ENCODE measurements around the gene WWOX. TPM values are rescaled to one million over a fixed set of nuclear protein-coding genes. Genes with fewer than 3 reads are reported as not detected.

The WWOX gene
- total RNA-seq, 1 experiment from 2014 or later: 13.0 TPM

DNA sequence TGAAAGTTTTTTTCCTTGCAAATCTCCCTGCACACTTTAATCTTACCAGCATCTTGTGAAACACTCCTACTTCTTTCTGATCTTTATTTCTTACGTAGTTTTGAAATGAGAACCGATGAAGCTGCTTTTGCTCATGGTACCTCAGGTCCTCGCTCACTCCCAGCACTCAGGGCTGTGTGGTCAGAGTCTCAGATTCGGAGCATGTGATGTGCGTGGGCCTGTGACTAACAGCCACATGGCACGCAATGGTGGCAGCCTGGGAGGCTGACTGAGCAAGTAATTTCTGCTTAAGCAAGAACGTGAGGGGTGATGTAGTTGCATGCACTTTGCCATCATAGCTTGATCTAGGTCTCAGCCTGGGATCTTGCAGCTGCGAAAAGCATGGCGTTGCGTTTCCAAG lies 876.8 kb downstream of the WWOX start:
- no peak for DNase-seq (ENCODE audit: low read depth)

DNA sequence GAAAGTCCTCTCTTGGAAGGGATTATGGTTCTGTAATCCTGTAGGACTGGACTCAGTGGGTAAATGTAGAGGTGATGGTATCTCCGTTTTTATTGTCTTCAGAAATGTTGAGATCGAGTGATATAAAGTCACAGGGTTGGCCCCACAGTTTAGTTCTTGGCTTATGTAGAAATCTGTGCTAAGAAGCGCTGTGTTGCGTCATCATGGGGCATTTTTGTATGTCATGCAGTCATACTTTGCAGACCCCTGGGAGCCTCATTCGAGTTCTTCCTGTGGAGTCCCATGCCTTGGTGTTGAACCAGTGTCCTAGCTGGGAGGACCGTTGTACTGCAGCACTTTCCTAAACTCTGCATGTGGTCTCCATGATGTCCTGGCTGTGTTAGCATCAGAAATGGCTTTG lies 881.4 kb downstream of the WWOX start:
- DNase-seq (ENCODE audit: low read depth): no peak

DNA sequence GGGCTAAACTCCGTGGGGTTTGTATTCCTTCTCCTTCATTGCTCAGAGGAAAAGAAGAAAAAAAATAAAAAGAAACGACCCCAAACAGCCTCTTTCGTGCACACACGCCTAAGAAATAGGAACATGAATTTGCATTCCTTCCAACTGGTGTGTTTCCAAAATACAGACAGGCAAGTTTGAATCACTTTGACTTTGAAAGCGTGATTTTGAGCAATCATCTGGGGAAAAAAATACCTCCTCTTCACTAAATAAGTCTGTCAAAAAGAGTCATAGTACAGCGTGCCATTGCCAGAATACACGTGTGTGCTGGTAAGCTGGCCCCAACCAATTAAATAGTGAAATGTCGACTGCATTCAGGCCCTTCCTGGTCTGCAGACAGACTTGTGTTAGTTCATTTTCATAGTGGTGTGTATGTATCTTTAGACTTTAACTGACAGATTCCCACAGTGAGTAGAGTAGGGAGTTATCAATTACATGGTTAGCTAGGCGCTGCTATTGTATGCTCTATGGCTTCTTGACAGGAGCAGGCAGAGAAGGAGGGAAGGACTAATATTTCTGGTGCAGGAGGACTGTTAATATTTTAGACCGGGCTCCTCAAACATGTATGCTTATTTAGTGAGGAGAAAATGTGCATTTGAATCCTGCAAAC lies 882.8 kb downstream of the WWOX start:
- DNase-seq (ENCODE audit: low read depth): no peak

DNA sequence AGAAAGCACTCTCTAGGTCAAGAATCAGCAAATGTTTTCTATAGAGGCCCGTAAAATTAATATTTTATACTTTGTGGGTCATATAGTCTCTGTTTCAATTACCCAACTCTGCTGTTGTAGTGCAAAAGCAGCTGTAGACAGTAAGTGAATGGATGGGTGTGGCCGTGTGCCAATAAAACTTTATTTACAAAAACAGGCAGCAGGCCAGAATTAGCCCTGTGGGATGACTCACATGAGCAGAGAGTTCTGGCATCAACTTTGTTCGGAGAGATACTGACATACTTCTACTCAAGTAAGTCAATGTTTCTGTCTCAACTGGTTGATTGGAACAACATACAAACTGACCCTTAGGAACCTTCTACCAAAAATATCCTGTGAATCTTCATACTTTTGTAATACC lies 884.9 kb downstream of the WWOX start:
- no peak for DNase-seq (ENCODE audit: low read depth)

DNA sequence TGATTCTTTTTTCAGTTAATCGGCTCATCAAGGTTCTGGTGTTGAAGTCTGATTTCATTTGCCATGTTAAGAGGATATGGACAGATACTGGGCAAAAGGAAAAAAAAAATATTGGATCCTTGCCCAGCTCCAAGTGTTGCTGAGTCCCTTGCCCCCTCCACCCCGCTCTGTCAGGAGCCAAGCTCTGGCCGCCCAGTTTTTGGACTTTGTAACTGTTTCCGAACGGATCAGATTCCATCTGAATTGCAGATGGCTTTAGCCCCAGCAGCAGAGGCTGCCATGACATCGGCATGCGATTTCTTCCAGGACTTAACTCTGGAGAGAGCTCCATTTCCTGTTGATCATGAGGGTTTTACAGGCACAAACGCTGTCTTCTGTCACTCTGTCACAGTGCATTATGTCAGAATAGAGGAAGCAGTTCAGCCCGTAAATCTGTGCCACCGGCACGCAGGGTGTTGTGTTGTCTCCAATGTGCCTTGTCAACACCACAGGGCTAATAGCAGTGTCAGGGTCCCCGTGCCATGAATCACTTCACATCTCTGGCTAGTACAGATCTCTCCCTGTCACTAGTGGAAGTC lies 885.5 kb downstream of the WWOX start:
- DNase-seq (ENCODE audit: low read depth): no peak

DNA sequence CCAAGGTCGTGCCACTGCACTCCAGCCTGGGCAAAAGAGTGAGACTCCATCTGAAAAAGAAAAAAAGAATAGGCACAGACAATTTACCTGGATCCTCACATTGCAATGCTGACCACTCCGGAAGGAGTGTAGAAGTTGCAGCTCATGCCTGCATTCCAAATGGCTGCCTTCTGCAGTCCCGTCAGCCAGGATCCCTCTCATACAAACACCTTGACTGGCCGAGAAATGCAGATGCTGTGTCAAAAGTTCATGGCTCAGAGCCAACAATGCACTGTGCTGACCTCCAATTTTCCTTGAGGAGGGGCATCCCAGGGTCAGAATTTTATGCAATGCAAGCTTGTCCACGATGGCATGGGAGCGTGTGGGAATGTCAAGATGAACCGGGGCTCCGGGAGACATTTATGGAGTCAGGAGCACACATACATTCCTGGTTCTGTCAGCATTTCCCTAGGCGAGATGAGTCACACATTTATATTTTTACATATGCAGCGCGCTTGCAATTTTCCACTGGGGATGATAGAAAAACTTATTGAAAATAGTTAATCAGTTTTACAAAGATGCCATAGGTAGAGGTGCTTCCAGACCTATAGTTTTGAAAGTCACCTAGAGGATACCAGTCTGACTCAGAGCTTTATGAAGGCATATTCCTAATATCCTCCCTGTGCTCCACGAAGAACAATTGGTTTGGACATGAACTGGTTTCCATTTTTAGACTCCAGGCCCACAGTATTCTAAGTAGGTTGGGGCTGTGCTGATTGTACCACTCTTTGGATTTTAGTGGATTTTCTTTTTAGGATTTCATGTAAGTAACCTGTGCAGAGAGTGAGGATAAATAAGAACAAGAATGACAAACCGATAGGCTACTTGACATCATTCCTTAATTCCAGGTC lies 886.5 kb downstream of the WWOX start:
- no peak for DNase-seq (ENCODE audit: low read depth)

DNA sequence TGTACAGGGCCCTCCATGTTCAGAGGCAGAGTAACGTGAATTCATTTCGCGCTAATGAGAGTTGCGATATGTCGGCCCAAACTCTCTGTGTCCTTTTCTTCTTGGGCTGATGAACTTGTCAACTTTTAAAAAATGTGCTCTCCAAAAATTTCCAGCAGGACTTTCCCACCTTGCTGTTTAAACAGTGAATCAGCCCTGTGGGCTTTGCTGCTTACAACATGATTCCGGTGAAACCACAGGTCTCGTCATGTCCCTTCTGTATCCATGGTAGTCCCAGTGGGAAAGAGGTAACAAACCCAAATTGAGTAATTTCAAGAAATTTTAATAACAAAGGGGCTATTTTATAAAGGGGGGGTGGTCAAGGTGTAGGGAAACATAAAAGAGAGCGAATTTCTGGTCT lies 888.2 kb downstream of the WWOX start:
- DNase-seq (ENCODE audit: low read depth): no peak

DNA sequence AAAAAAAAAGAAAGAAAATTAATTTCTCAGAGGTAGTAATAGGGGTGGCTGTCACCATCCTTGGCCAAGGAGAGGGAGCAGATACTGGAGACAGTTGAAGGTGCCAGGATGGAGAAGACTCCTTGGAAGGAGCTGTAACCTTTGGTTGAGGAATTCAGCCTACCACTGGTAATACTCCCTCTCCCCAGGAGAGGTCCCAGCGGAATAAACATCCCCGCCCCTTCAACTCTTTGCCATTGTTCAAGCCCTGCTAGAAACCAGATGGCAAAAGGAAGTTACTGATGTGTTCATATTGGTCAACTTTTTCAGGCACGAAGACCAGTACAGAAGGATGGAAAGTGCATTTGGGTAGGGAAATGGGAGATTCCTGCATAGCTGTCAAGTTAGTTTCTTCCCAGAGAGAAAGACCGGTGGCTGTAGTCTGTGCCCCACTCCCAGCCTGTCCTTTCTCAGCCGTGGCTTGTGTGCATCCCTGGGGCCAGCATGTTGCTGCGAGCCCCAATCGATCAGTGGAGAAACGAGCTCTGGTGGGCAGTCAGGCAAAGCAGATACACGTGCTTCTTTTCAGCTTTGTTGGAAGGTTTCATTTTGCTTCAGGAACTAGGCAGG lies 889.0 kb downstream of the WWOX start:
- DNase-seq (ENCODE audit: low read depth): no peak

DNA sequence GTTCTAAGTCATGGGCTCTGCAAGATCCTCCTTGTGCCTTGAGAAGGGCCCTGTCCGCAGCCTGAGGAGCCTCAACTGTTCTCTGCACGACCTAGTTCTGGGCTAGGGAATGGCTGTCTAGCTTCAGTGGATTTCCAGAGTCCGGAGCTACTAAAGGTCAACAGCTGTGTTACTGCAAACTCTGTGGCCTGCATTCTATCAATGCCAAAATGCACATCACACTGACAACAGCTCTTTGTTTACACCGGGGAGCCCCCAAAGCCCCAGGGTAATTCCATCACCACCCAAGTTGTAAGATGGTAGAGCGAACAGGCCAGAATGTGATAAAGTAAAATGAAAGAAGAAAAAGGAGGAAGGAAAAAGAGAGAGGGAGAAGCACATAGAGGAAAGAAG lies 890.9 kb downstream of the WWOX start:
- DNase-seq (ENCODE audit: low read depth): no peak

DNA sequence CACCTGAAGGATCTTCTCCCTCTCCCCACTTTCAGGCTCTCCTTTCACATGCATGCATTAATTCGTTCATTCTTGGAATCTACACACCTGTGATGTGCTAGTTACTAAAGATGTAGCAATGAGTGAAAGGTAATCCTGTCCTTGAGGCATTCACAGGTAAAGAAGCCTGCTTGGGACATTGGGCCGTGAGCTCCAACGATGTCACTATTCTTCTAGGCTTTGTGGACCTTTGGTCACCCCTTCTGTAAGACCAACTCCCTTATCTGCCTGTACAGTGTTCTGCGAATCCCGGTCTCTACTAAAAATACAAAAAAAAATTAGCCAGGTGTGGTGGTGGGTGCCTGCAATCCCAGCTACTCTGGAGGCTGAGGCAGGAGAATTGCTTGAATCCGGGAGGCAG lies 892.5 kb downstream of the WWOX start:
- no peak for DNase-seq (ENCODE audit: low read depth)

DNA sequence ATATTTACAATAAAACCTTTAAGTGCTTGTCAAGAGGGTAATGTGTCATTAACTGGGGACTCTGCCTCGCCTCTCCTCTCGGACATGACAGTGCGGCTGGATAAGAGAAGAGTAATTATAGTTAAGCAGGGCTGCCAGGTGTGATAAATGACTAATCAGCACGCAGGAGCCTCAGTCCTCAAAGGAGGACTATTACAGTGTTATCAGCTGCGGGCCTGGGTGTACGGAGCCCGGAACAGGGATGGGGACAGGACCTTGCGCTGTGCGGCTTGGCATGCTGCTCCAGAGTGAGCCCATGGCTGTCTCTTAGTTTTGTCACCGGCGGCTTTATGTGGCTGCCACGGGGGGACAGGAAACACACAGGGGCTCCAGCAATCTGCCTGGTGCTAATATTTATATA lies 893.9 kb downstream of the WWOX start:
- no peak for DNase-seq (ENCODE audit: low read depth)

DNA sequence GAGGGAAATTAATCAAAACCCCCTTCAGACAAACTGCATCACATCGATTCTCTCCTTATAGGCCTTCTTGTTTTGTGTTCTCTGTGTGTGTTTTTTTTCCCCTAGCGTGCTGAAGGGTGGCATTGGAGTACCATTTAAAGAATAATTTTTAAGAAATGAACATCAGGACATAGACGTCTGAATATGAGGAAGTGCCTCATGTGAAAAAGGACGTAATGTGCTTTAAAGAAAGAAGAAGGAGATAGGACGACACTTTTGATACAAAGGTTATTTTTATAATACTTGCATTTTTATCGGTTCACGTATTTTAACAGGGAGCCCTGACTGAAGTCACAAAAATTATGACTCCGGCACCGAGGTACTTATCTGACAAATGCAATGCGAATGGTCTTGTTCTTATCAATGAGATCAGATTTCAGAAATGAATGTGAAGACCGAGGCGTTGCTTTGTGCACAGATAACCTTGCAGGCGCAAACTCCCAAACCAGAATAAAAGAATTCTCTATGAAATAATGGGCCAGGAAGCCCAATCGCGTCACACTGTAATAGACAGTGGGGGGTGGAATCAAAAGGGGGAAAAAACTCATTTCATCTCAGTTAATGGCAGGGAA lies 894.8 kb downstream of the WWOX start:
- no peak for DNase-seq (ENCODE audit: low read depth)

DNA sequence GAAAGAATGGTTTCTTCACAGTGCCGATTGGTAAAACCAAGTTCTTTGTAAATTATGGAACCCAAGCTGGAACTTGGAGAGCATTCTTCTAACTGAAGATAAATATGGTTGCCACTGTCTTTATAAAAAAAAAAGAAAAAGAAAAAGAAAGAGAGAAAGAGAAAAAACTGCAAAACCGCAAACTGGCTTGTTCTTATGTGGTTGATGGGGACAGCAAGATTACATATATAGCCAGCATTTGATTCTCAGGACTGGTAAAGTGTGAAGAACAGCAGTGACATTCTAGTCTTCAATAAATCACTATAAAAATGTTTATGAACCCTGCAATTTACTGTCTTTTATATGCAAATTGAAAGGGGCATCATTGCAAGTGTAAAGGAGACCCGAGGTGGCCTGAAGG lies 896.0 kb downstream of the WWOX start:
- DNase-seq (ENCODE audit: low read depth): no peak

DNA sequence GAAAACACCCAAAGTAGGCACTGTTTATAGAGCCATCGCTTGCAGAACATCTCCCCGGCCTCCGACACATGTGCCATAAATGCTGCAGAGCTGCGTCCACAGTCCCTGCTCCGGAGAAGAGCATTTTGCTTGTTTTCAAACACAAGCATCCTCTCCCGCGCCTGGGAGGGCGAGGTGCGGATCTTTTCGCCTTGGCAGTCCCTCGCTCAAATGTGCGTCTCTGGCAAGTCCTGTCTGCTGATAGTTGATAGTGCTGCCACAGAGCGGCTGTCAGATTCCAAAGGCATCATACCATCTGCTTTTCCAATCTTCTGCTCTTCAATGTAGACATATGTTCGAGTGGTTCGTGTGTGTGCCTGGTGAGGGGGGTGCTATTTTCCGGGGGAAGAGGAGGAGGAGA lies 897.3 kb downstream of the WWOX start:
- no peak for DNase-seq (ENCODE audit: low read depth)

DNA sequence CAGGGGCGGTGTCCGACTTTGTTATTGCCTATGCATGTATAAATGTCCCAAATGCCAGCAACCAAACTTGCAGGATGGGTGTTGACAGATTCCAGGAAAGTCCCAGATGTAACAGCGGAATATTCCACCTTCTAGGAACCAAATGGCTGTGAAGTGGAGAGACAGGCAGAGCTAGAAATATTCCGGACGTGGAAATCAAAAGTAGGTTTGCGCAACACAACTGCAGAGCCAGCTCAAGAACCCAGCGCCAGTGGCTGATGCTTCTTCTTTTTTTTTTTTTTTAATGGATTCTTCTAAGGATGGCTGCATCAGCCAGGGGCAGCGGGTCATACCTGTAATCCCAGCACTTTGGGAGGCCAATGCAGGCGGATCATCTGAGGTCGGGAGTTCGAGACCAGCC lies 899.4 kb downstream of the WWOX start:
- DNase-seq (ENCODE audit: low read depth): no peak

DNA sequence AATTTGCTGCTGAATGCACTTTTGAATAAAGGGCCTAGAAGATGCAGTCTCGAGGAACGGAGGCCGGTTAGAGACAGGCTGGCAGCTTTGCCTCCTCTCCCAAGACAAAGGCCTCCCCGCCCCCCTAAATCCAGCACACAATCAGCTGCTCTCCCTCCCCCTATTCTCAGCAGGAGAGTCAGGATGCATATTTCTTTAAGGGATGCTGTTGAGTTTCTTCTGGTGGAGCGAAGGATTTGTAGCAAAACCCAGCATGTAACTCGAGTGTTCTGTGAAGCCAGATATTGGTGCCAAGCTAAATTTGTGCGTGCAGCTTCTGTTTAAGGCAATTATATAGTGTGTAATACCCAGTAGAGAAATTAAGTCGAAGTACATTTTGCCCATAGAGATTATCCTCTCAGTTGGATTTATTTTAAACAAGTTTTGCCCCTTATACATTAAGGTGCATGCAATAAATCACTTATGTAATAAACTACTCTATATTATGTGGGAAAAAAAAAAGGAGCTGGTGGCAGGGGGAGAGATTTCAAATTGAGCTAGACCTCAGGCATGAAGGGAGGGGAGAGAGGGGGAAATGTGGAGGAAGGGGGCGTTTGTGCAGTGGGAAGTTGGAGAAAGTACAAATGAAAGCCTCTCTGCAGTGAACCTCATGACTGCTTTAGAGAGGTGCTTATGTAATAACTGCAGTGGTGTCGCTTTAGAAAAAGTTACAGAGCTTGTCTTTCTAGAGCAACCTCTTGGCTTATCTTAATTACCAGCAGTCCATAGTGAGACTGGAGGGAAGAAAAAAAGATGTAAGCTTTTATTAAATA lies 901.9 kb downstream of the WWOX start:
- DNase-seq (ENCODE audit: low read depth): no peak

DNA sequence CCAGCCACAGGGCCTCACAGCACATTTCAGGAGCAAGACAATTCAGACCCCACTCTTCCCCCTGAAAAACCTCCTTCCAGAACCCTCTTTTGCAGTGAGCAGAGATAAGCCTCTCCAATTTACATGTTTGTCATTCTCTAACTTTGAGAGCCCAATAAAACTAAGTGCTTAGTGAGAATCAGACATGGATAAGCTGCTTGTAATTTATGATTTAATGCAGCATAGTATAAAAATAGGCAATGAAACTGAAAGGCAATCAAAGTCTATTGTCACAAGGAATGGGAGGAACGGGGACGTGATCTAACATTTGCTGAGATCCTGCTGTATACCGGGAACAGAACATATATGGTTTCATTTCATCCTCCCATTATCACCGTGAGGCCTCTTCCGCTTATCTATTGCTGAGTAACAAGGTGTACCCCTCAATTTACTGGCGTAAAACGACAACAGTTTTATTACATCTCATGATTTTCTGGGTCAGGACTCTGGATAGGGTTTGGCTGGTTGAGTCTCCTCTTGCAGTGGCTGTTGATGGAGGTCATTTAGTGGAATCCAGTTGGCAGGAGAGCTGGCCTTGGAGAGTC lies 903.7 kb downstream of the WWOX start:
- no peak for DNase-seq (ENCODE audit: low read depth)

DNA sequence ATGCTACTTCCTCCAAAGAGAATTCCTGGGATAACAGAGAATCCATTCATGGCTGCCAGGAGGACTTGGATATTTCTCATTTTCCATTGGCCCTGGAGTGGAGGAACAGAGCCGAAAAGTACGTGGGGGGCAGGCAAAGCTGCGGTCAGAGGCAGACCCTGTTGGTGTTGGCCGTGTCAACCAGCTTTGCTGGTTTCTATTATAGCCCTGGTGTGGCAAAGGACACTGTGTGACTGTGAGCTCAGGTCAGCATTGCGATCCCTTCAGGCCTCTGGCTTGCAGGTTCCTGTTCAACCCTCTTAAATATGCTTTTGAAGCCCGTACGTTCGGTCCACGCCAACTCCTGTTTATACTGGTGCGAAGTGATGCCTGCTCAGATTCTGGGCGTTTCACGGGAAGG lies 904.9 kb downstream of the WWOX start:
- DNase-seq (ENCODE audit: low read depth): no peak

DNA sequence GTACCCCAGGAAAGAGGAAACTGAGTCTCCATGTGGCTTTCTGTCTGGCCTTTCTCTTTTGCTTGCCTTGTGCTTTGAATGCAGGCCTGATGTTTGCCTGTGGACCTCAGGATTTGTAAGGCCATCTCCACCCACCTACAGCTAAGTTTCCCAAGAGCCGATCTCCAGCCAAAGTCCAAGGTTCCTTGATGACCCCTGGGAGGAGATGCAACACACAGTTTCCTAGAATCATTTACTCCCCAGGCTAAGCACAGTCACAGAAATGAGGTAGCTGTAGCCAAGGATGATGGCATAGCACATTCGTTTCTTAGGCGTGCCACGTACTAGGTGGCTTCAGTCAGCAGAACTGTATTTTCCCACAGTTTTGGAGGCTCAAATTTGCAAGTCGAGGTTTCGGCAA lies 905.6 kb downstream of the WWOX start:
- no peak for DNase-seq (ENCODE audit: low read depth)

DNA sequence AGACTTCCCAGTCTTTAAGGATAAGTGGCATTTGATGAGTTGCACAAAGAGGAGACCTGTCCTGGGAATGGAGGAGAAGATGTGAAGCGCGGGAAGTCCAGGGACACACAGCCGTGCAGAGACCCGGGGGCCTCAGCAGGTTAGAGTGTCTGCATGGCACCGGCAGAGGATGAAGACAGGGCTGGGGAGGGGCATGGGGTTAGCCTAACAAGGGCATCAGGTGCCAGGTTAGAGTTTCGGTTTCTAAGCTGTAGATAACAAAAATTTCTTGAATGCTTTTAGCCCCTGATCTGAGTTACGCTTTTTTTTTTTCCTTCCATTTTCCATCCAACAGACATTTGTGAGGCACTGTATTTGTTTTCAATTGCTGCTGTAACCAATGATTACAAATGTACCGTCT lies 906.8 kb downstream of the WWOX start:
- no peak for DNase-seq (ENCODE audit: low read depth)

DNA sequence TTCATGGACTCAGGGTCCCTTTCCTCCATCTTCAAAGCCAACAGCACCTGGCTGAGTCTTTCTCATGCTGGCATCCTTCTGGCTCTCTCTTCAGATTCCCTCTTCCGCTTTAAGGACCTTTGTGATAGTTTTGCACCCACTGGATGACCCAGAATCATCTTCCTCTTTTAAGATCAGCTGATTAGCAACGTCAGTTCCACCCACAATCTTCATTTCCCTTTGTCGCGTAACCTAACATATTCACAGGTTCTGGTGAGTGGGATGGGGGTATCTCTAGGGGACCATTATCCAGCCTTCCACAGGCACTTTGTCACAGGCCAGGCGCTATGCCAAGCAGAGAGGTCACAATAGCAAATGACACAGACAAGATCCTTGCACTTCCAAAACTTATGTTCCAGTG lies 907.3 kb downstream of the WWOX start:
- DNase-seq (ENCODE audit: low read depth): no peak

Measured in LHCN-M2 (cell line).